ENCODE data around the gene MRPL4. TPM values are rescaled to one million over a fixed set of nuclear protein-coding genes. Genes with fewer than 3 reads are reported as not detected.

Gene MRPL4
- total and polyA plus RNA-seq, 2 of the 13 experiments (the other 11 are each of a cell fraction or from before 2014, with no cell fraction given) = 40.6 to 42.5 TPM

DNA sequence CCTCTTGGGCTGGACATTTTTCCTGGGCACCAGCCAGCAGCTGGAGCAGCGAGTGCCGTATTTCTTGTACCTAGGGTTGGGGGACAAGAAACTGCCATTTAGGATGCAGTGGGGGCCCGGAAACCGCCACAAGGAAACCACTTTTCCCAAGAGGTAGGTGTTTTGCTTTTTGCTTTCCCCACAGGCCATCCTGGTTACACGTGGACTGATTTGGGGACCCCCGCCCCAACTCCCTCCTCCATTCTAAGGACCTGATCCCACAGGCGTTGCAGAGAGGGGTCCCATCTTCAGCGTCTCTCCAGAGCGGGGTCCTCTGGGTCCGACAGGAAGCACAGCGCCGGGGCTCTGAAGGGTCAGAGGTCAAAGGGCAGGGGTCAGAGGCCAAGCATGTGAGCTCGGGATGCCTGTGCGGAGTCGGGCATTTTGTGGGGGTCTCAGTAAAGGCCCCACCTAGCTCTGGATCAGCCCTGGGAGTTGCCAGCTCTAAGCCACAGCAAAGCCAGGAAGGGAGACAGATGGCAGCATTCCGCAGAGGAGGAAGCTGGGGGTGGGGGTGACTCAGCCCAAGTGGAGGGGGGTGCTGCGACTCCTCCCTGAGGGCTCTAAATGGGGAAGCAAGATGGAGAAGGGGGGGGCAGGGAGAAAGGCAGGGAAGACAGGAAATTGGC, 53.3 kb downstream of the MRPL4 start (continued):
- TF ChIP-seq, protein P1, sequence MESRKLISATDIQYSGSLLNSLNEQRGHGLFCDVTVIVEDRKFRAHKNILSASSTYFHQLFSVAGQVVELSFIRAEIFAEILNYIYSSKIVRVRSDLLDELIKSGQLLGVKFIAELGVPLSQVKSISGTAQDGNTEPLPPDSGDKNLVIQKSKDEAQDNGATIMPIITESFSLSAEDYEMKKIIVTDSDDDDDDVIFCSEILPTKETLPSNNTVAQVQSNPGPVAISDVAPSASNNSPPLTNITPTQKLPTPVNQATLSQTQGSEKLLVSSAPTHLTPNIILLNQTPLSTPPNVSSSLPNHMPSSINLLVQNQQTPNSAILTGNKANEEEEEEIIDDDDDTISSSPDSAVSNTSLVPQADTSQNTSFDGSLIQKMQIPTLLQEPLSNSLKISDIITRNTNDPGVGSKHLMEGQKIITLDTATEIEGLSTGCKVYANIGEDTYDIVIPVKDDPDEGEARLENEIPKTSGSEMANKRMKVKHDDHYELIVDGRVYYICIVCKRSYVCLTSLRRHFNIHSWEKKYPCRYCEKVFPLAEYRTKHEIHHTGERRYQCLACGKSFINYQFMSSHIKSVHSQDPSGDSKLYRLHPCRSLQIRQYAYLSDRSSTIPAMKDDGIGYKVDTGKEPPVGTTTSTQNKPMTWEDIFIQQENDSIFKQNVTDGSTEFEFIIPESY (CRISPR knock-in tag; IDR thresholded peaks at IDR 0.05) = no peak
- TF ChIP-seq ZNF501 (CRISPR knock-in tag; IDR thresholded peaks at IDR 0.05) (no peak), ZNF484 (CRISPR knock-in tag; IDR thresholded peaks at IDR 0.05; ENCODE audit: borderline replicate concordance, low read depth) (no peak), SIX1 (CRISPR knock-in tag; IDR thresholded peaks at IDR 0.05; ENCODE audit: borderline replicate concordance) (no peak), ESRRA (CRISPR knock-in tag; IDR thresholded peaks at IDR 0.05; ENCODE audit: low read depth) (no peak), RARA (CRISPR knock-in tag; IDR thresholded peaks at IDR 0.05) (no peak), POLR2AphosphoS5 (IDR thresholded peaks at IDR 0.05; ENCODE audit: low read depth, low read length) (no peak), HNRNPK (IDR thresholded peaks at IDR 0.05; ENCODE audit: low read depth, low read length, poor library complexity, severe bottlenecking) (no peak), PHF5A (CRISPR knock-in tag; IDR thresholded peaks at IDR 0.05; ENCODE audit: low read depth, unreplicated experiment) (no peak), RFXAP (CRISPR knock-in tag; IDR thresholded peaks at IDR 0.05; ENCODE audit: borderline replicate concordance) (no peak), ELF3 (CRISPR knock-in tag; IDR thresholded peaks at IDR 0.05) (no peak), ZNF230 (CRISPR knock-in tag; IDR thresholded peaks at IDR 0.05) (no peak)
- TF ChIP-seq, protein P2, sequence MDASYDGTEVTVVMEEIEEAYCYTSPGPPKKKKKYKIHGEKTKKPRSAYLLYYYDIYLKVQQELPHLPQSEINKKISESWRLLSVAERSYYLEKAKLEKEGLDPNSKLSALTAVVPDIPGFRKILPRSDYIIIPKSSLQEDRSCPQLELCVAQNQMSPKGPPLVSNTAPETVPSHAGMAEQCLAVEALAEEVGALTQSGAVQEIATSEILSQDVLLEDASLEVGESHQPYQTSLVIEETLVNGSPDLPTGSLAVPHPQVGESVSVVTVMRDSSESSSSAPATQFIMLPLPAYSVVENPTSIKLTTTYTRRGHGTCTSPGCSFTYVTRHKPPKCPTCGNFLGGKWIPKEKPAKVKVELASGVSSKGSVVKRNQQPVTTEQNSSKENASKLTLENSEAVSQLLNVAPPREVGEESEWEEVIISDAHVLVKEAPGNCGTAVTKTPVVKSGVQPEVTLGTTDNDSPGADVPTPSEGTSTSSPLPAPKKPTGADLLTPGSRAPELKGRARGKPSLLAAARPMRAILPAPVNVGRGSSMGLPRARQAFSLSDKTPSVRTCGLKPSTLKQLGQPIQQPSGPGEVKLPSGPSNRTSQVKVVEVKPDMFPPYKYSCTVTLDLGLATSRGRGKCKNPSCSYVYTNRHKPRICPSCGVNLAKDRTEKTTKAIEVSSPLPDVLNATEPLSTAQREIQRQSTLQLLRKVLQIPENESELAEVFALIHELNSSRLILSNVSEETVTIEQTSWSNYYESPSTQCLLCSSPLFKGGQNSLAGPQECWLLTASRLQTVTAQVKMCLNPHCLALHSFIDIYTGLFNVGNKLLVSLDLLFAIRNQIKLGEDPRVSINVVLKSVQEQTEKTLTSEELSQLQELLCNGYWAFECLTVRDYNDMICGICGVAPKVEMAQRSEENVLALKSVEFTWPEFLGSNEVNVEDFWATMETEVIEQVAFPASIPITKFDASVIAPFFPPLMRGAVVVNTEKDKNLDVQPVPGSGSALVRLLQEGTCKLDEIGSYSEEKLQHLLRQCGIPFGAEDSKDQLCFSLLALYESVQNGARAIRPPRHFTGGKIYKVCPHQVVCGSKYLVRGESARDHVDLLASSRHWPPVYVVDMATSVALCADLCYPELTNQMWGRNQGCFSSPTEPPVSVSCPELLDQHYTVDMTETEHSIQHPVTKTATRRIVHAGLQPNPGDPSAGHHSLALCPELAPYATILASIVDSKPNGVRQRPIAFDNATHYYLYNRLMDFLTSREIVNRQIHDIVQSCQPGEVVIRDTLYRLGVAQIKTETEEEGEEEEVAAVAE (CRISPR knock-in tag; IDR thresholded peaks at IDR 0.05; ENCODE audit: borderline replicate concordance) = no peak
- TF ChIP-seq, protein P3, sequence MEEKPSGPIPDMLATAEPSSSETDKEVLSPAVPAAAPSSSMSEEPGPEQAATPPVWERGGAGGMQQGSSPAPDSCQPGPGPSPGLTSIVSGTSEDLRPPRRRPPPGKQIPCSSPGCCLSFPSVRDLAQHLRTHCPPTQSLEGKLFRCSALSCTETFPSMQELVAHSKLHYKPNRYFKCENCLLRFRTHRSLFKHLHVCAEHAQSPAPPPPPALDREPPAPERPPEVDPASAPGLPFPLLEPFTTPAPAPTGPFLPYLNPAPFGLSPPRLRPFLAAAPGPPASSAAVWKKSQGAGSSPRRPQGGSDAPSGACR (CRISPR knock-in tag; IDR thresholded peaks at IDR 0.05) = no peak
- TF ChIP-seq, protein P4, sequence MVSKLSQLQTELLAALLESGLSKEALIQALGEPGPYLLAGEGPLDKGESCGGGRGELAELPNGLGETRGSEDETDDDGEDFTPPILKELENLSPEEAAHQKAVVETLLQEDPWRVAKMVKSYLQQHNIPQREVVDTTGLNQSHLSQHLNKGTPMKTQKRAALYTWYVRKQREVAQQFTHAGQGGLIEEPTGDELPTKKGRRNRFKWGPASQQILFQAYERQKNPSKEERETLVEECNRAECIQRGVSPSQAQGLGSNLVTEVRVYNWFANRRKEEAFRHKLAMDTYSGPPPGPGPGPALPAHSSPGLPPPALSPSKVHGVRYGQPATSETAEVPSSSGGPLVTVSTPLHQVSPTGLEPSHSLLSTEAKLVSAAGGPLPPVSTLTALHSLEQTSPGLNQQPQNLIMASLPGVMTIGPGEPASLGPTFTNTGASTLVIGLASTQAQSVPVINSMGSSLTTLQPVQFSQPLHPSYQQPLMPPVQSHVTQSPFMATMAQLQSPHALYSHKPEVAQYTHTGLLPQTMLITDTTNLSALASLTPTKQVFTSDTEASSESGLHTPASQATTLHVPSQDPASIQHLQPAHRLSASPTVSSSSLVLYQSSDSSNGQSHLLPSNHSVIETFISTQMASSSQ (IDR thresholded peaks at IDR 0.05; ENCODE audit: low read depth) = no peak
- TF ChIP-seq, protein P4 (CRISPR knock-in tag; IDR thresholded peaks at IDR 0.05; ENCODE audit: borderline replicate concordance) = no peak
- TF ChIP-seq, protein P5, sequence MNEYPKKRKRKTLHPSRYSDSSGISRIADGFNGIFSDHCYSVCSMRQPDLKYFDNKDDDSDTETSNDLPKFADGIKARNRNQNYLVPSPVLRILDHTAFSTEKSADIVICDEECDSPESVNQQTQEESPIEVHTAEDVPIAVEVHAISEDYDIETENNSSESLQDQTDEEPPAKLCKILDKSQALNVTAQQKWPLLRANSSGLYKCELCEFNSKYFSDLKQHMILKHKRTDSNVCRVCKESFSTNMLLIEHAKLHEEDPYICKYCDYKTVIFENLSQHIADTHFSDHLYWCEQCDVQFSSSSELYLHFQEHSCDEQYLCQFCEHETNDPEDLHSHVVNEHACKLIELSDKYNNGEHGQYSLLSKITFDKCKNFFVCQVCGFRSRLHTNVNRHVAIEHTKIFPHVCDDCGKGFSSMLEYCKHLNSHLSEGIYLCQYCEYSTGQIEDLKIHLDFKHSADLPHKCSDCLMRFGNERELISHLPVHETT (CRISPR knock-in tag; conservative IDR thresholded peaks at IDR 0.05) = no peak

Data from HepG2 (cell line).